ENCODE measurements around the gene CBFA2T3.

GRCh38 chr16:88969361-88969831, 7.6 kb downstream of the CBFA2T3 start:
- TF ChIP-seq ZNF274 (IDR thresholded peaks at IDR 0.05; ENCODE audit: low read depth, low read length), result no peak
- no peak for TF ChIP-seq SUZ12 (IDR thresholded peaks at IDR 0.05; ENCODE audit: extremely low read depth, insufficient read depth, insufficient read length)
- no peak for TF ChIP-seq YY1 (IDR thresholded peaks at IDR 0.05; ENCODE audit: insufficient read depth, insufficient read length)
